Measurements from ENCODE around the gene RBM19. TPM values are rescaled to one million over a fixed set of nuclear protein-coding genes. Genes with fewer than 3 reads are reported as not detected.
A peak's percentile ranks its signal among the peaks of the same experiment; 100 is the strongest.

The RBM19 gene
- polyA plus RNA-seq, 1 experiment = 15.5 TPM

GRCh38 chr12:113981876-113982275 lies 15.8 kb upstream of the RBM19 start:
- CTCF ChIA-PET = interaction anchor here (1.1 to 4.3 kb wide), 4 partner anchors 15 to 656 kb away, joined by 3 to 63 read pairs (median 6); no protein-coding TSS in a partner anchor

GRCh38 chr12:113980537-113981337 lies 14.6 kb upstream of the RBM19 start:
- TF ChIP-seq CTCF (IDR thresholded peaks at IDR 0.05; ENCODE audit: insufficient read depth, low read depth, low read length) = peak; percentile 96
- no peak for DNase-seq (ENCODE audit: low read depth)
- Histone ChIP-seq H3K4me3 (ENCODE audit: low read depth, low read length) (no peak overlapping the region), H3K36me3 (ENCODE audit: control insufficient read depth, insufficient read depth, low read length) (no peaks in the 10 kb centered on the region), H3K27me3 (ENCODE audit: control insufficient read depth, insufficient read depth, low read length) (peaks cover 9% of the 10 kb centered on the region; the same call in 1 of the 2 replicates)
- POLR2A ChIA-PET = interaction anchor here (1.0 kb wide), 1 partner anchor 688 kb away, joined by 5 read pairs; no protein-coding TSS in a partner anchor
- CTCF ChIA-PET = interaction anchor here (0.6 to 4.3 kb wide), 46 partner anchors 9 to 1936 kb away, joined by 3 to 63 read pairs (median 4); partner anchors contain the start of gene RBM19

More at GRCh38 chr12:113981876-113982275, 15.8 kb upstream of the RBM19 start:
- POLR2A ChIA-PET = no interaction called here
- no peak overlapping the region for H3K4me3 ChIP-seq (ENCODE audit: low read depth, low read length)
- H3K27me3 ChIP-seq (ENCODE audit: control insufficient read depth, insufficient read depth, low read length) = peaks cover 7% of the 10 kb centered on the region; the same call in 1 of the 2 replicates
- no peak for TF ChIP-seq CTCF (IDR thresholded peaks at IDR 0.05; ENCODE audit: insufficient read depth, low read depth, low read length)
- no peak for DNase-seq (ENCODE audit: low read depth)
- H3K36me3 ChIP-seq (ENCODE audit: control insufficient read depth, insufficient read depth, low read length) = no peaks in the 10 kb centered on the region

GRCh38 chr12:113980054-113980453 lies 13.9 kb upstream of the RBM19 start:
- ChIA-PET CTCF (interaction anchor here (0.6 to 4.3 kb wide), 35 partner anchors 10 to 1937 kb away, joined by 3 to 63 read pairs (median 5); partner anchors contain the start of gene RBM19), POLR2A (interaction anchor here (1.0 kb wide), 1 partner anchor 688 kb away, joined by 5 read pairs; no protein-coding TSS in a partner anchor)
- no peak for TF ChIP-seq CTCF (IDR thresholded peaks at IDR 0.05; ENCODE audit: insufficient read depth, low read depth, low read length)
- H3K36me3 ChIP-seq (ENCODE audit: control insufficient read depth, insufficient read depth, low read length) = no peaks in the 10 kb centered on the region
- no peak for DNase-seq (ENCODE audit: low read depth)
- H3K4me3 ChIP-seq (ENCODE audit: low read depth, low read length) = no peak overlapping the region
- peaks cover 10% of the 10 kb centered on the region; the same call in 1 of the 2 replicates for H3K27me3 ChIP-seq (ENCODE audit: control insufficient read depth, insufficient read depth, low read length)

- ChIA-PET POLR2A (no interaction called here), CTCF (interaction anchor here (1.4 kb wide), 1 partner anchor 11 kb away, joined by 4 read pairs; no protein-coding TSS in a partner anchor)
- Histone ChIP-seq H3K27me3 (ENCODE audit: control insufficient read depth, insufficient read depth, low read length) (peaks cover 14% of the 10 kb centered on the region), H3K36me3 (ENCODE audit: control insufficient read depth, insufficient read depth, low read length) (no peaks in the 10 kb centered on the region), H3K4me3 (ENCODE audit: low read depth, low read length) (no peak overlapping the region)
- no peak for TF ChIP-seq CTCF (IDR thresholded peaks at IDR 0.05; ENCODE audit: insufficient read depth, low read depth, low read length)
- DNase-seq (ENCODE audit: low read depth) = no peak
Measured at GRCh38 chr12:113978080-113978479, 12.0 kb upstream of the RBM19 start.

GRCh38 chr12:113974006-113974405 lies 7.9 kb upstream of the RBM19 start:
- H3K27me3 ChIP-seq (ENCODE audit: control insufficient read depth, insufficient read depth, low read length) = peaks cover 20% of the 10 kb centered on the region
- no peak overlapping the region for H3K4me3 ChIP-seq (ENCODE audit: low read depth, low read length)
- no peak for DNase-seq (ENCODE audit: low read depth)
- POLR2A ChIA-PET = interaction anchor here (0.7 kb wide), 1 partner anchor 29 kb away, joined by 3 read pairs; no protein-coding TSS in a partner anchor
- CTCF ChIA-PET = no interaction called here
- H3K36me3 ChIP-seq (ENCODE audit: control insufficient read depth, insufficient read depth, low read length) = no peaks in the 10 kb centered on the region
- no peak for TF ChIP-seq CTCF (IDR thresholded peaks at IDR 0.05; ENCODE audit: insufficient read depth, low read depth, low read length)
